SU-DHL-6 (cell line): ENCODE measurements around the gene HIVEP3.

Source experiments
- H2AFZ ChIP-seq: fragments of 200-600 bp; sonication (generic); 2 replicates; pipeline ENCODE4 v1.6.1; 2014; ENCODE audit warnings: low read depth, mild to moderate bottlenecking, moderate library complexity, mixed read lengths, antibody characterized with exemption, low read length; ENCODE audit not compliant: severe bottlenecking
- H3F3A ChIP-seq: fragments of 200-600 bp; shearing (Covaris generic); 2 replicates; pipeline ENCODE4 v1.6.0; 2016; ENCODE audit warnings: antibody characterized with exemption, mild to moderate bottlenecking; ENCODE audit not compliant: insufficient read depth
- H3K27ac ChIP-seq: fragments of 200-600 bp; sonication (generic); 2 replicates; pipeline ENCODE4 v1.5.1; 2016; ENCODE audit warnings: low read depth, mild to moderate bottlenecking, low read length, moderate library complexity, mixed read lengths
- H3K27me3 ChIP-seq: fragments of 200-600 bp; sonication (generic), shearing (Covaris generic); 2 replicates; pipeline ENCODE4 v1.6.0; 2014; ENCODE audit warnings: mild to moderate bottlenecking, low read length
- H3K36me3 ChIP-seq: fragments of 200-600 bp; sonication (generic); 2 replicates; pipeline ENCODE4 v1.6.1; 2014; ENCODE audit warnings: mild to moderate bottlenecking, low read length, mixed read lengths
- H3K4me2 ChIP-seq: fragments of 300-600, 200-600 bp; shearing (Covaris generic), sonication (generic); 2 replicates; pipeline ENCODE4 v1.6.0; 2014; ENCODE audit warnings: low read length, low read depth, mild to moderate bottlenecking; ENCODE audit not compliant: poor library complexity, severe bottlenecking
- H3K4me3 ChIP-seq: fragments of 200-600 bp; sonication (generic); 2 replicates; pipeline ENCODE4 v1.5.1; 2014; ENCODE audit warnings: antibody characterized with exemption, low read length, mild to moderate bottlenecking, mixed read lengths; ENCODE audit not compliant: insufficient read depth, poor library complexity, severe bottlenecking
- H3K79me2 ChIP-seq: fragments of 200-600 bp; sonication (generic); 2 replicates; pipeline ENCODE4 v1.6.1; 2014; ENCODE audit warnings: mild to moderate bottlenecking, low read length, moderate library complexity; ENCODE audit not compliant: insufficient read depth
- H3K9ac ChIP-seq: fragments of 200-600 bp; sonication (generic); 2 replicates; pipeline ENCODE4 v1.7.0; 2014; ENCODE audit warnings: mild to moderate bottlenecking, low read length
- H3K9me2 ChIP-seq: fragments of 200-600 bp; sonication (generic); replicated peaks from 2 replicates; pipeline ENCODE4 v1.6.1; 2014; ENCODE audit warnings: low read length; ENCODE audit not compliant: insufficient read depth
- H3K9me3 ChIP-seq: fragments of 200-600 bp; sonication (generic); 2 replicates; pipeline ENCODE4 v1.6.1; 2014; ENCODE audit warnings: low read length, mixed read lengths; ENCODE audit not compliant: insufficient read depth
- H4K20me1 ChIP-seq: fragments of 200-600 bp; sonication (generic); 2 replicates; pipeline ENCODE4 v1.6.1; 2014; ENCODE audit warnings: low read depth, mild to moderate bottlenecking, antibody characterized with exemption, low read length, moderate library complexity, mixed read lengths
- EZH2phosphoT487 ChIP-seq: fragments of 200-600 bp; sonication (generic), shearing (Covaris generic); conservative IDR thresholded peaks from 2 replicates; pipeline ENCODE4 v1.6.1; 2018; ENCODE audit warnings: mild to moderate bottlenecking, antibody characterized with exemption, low read length, moderate library complexity, mixed read lengths
- TF ChIP-seq, protein P1 (sequence below): fragments of 200-600 bp; sonication (generic); IDR thresholded peaks from one replicate; pipeline ENCODE4 v1.5.1; 2017; ENCODE audit warnings: antibody characterized with exemption, mild to moderate bottlenecking, low read length, moderate library complexity; ENCODE audit not compliant: insufficient read depth, poor library complexity, severe bottlenecking

Gene HIVEP3

DNA sequence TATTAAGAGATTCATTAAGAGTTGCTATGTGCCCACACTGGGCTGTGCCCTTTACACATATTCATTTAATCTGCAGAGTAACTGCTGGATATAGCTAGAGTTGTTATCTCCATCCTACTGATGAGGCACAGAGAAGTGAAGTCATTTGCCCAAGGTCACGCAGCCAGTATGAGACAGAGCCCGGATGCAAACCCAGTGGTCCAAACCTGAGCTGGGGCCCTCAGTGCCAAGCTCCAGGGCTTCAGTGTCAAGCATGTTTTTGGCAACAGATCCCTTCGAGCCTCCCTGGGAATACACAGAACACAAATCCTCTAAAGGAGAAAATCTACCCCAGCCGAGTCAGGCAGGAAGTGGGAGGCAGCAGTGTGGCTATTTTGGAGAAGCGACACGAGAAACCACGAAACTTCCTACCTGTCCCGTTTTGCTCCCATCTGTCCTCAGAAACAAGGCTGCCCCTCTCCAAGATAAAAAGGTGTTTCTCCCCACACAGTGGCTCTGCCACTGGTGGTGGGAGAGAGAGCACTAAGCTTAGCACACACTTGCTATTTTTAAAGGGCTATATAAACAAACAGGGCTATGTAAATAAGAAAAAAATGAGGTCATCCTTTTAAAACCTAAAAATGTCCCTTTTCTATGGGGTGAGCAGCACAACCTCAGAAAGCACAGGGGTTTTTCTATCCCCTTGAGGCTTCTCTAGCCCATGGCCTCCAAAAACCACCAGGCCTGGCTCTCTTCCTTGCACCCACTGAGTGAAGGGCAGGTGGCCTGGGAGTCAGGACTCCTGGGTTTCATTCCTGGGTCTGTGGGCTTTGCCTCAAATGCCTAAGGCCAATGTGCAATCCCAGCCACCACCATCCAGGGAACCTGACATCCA lies 295.6 kb downstream of the HIVEP3 start:
- H3K9me2 ChIP-seq, result no peaks in the 10 kb centered on the region
- peak overlapping the region; percentile 18; the same call in 1 of the 2 replicates for H3K9ac ChIP-seq
- peak overlapping the region; percentile 5 for H3K4me3 ChIP-seq
- no peak overlapping the region for H2AFZ ChIP-seq
- no peaks in the 10 kb centered on the region for H3K36me3 ChIP-seq
- no peaks in the 10 kb centered on the region for H3F3A ChIP-seq
- H3K4me2 ChIP-seq, result peak overlapping the region; percentile 53
- TF ChIP-seq, protein P1, sequence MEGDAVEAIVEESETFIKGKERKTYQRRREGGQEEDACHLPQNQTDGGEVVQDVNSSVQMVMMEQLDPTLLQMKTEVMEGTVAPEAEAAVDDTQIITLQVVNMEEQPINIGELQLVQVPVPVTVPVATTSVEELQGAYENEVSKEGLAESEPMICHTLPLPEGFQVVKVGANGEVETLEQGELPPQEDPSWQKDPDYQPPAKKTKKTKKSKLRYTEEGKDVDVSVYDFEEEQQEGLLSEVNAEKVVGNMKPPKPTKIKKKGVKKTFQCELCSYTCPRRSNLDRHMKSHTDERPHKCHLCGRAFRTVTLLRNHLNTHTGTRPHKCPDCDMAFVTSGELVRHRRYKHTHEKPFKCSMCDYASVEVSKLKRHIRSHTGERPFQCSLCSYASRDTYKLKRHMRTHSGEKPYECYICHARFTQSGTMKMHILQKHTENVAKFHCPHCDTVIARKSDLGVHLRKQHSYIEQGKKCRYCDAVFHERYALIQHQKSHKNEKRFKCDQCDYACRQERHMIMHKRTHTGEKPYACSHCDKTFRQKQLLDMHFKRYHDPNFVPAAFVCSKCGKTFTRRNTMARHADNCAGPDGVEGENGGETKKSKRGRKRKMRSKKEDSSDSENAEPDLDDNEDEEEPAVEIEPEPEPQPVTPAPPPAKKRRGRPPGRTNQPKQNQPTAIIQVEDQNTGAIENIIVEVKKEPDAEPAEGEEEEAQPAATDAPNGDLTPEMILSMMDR, result no peak
- no peak for TF ChIP-seq EZH2phosphoT487
- H4K20me1 ChIP-seq, result no peaks in the 10 kb centered on the region
- H3K27ac ChIP-seq, result peak overlapping the region; percentile 19; the same call in 1 of the 2 replicates
- H3K27me3 ChIP-seq, result no peaks in the 10 kb centered on the region
- no peaks in the 10 kb centered on the region for H3K9me3 ChIP-seq
- no peaks in the 10 kb centered on the region for H3K79me2 ChIP-seq

DNA sequence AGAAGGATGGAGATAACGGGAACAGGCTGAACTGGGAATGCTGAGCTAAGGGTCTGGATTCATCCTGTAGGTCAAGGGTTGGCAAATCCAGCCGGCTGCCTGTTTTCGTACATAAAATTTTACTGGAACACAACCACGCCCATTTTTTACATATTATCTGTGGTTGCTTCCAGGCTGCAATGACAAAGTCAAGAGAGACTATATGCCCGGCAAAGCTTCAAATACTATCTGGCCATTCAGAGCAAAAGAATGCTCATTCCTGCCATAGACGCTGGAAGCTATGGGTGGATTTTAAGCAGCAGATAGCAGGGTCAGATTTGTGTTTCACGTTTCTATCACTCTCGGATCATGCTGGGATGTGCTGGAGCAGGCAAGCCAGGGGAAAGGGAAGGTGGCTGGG lies 296.3 kb downstream of the HIVEP3 start:
- peak overlapping the region; percentile 53 for H3K4me2 ChIP-seq
- H3K27ac ChIP-seq, result no peak overlapping the region
- no peaks in the 10 kb centered on the region for H3K9me3 ChIP-seq
- H3K9ac ChIP-seq, result no peak overlapping the region
- H4K20me1 ChIP-seq, result no peaks in the 10 kb centered on the region
- H3K27me3 ChIP-seq, result no peaks in the 10 kb centered on the region
- H3F3A ChIP-seq, result no peaks in the 10 kb centered on the region
- no peaks in the 10 kb centered on the region for H3K9me2 ChIP-seq
- no peaks in the 10 kb centered on the region for H3K79me2 ChIP-seq
- H3K4me3 ChIP-seq, result no peak overlapping the region
- no peak overlapping the region for H2AFZ ChIP-seq
- no peaks in the 10 kb centered on the region for H3K36me3 ChIP-seq
- TF ChIP-seq, protein P1, result no peak

DNA sequence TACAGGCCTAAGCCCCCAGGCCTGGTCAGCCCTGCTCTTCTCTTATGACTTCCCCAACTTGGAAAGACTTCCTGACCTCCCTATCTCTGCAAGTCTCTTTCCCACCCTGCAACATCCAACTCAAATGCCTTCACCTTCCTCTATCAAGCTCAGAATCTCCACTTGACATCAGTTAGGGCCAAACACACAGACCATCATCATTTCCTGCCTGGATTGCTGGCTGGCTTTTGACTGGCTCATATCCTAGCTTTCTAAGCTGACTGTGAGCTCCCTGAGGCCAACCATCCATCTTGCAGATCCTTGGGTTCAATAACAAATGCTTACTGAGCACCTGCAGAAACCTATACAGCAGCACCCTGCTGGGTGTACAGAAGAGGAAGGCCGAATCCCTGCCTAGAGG lies 296.9 kb downstream of the HIVEP3 start:
- H3K4me3 ChIP-seq, result no peak overlapping the region
- H3K27me3 ChIP-seq, result no peaks in the 10 kb centered on the region
- H3K36me3 ChIP-seq, result no peaks in the 10 kb centered on the region
- TF ChIP-seq, protein P1, result no peak
- TF ChIP-seq EZH2phosphoT487, result no peak
- no peaks in the 10 kb centered on the region for H3K79me2 ChIP-seq
- no peaks in the 10 kb centered on the region for H3K9me2 ChIP-seq
- H4K20me1 ChIP-seq, result no peaks in the 10 kb centered on the region
- H3K9me3 ChIP-seq, result no peaks in the 10 kb centered on the region
- H3K9ac ChIP-seq, result no peak overlapping the region
- no peak overlapping the region for H3K27ac ChIP-seq
- no peak overlapping the region for H3K4me2 ChIP-seq
- H2AFZ ChIP-seq, result no peak overlapping the region
- H3F3A ChIP-seq, result no peaks in the 10 kb centered on the region
